Measurements from ENCODE around the gene IL19.

The IL19 gene

GRCh38 chr1:206801467-206801866, 30.9 kb downstream of the IL19 start:
- Histone ChIP-seq H3K4me3 (ENCODE audit: low read length) (no peak overlapping the region), H2AFZ (ENCODE audit: low read depth, low read length) (no peak overlapping the region), H3K4me2 (ENCODE audit: low read length) (peak overlapping the region; percentile 3; the same call in 1 of the 2 replicates), H4K20me1 (ENCODE audit: insufficient read depth, low read length) (no peaks in the 10 kb centered on the region), H3K27ac (ENCODE audit: low read length) (no peak overlapping the region), H3K4me1 (ENCODE audit: low read length) (peaks cover 76% of the 10 kb centered on the region), H3K9ac (ENCODE audit: low read length) (no peak overlapping the region), H3K9me3 (ENCODE audit: insufficient read depth, low read length) (no peaks in the 10 kb centered on the region), H3K79me2 (ENCODE audit: low read length) (no peaks in the 10 kb centered on the region), H3K36me3 (replicated peaks; ENCODE audit: low read depth, low read length) (peaks cover 9% of the 10 kb centered on the region), H3K27me3 (ENCODE audit: low read depth, low read length) (peaks cover 23% of the 10 kb centered on the region)
- no peak for TF ChIP-seq EZH2phosphoT487 (IDR thresholded peaks at IDR 0.05; ENCODE audit: low read depth)
- TF ChIP-seq CTCF (IDR thresholded peaks at IDR 0.05; ENCODE audit: low read depth, low read length) = peak; percentile 85

- Histone ChIP-seq H3K27me3 (ENCODE audit: low read depth, low read length) (peaks cover 23% of the 10 kb centered on the region), H3K27ac (ENCODE audit: low read length) (peak overlapping the region; percentile 62), H3K9ac (ENCODE audit: low read length) (peak overlapping the region; percentile 35; the same call in 1 of the 2 replicates), H3K4me2 (ENCODE audit: low read length) (peak overlapping the region; percentile 59), H3K4me1 (ENCODE audit: low read length) (peaks cover 83% of the 10 kb centered on the region), H3K79me2 (ENCODE audit: low read length) (no peaks in the 10 kb centered on the region), H3K9me3 (ENCODE audit: insufficient read depth, low read length) (no peaks in the 10 kb centered on the region), H4K20me1 (ENCODE audit: insufficient read depth, low read length) (no peaks in the 10 kb centered on the region), H3K4me3 (ENCODE audit: low read length) (peak overlapping the region; percentile 27; the same call in 1 of the 2 replicates), H3K36me3 (replicated peaks; ENCODE audit: low read depth, low read length) (peaks cover 9% of the 10 kb centered on the region), H2AFZ (ENCODE audit: low read depth, low read length) (no peak overlapping the region)
- TF ChIP-seq CTCF (IDR thresholded peaks at IDR 0.05; ENCODE audit: low read depth, low read length) (no peak), EZH2phosphoT487 (IDR thresholded peaks at IDR 0.05; ENCODE audit: low read depth) (no peak)
These were observed 31.8 kb downstream of the IL19 start for GRCh38 chr1:206802401-206802800.

GRCh38 chr1:206803221-206803730, 32.7 kb downstream of the IL19 start:
- H3K4me3 ChIP-seq (ENCODE audit: low read length) = peak overlapping the region; percentile 27; the same call in 1 of the 2 replicates
- no peak for TF ChIP-seq EZH2phosphoT487 (IDR thresholded peaks at IDR 0.05; ENCODE audit: low read depth)
- TF ChIP-seq CTCF (IDR thresholded peaks at IDR 0.05; ENCODE audit: low read depth, low read length) = no peak
- peak overlapping the region; percentile 62 for H3K27ac ChIP-seq (ENCODE audit: low read length)
- peaks cover 9% of the 10 kb centered on the region for H3K36me3 ChIP-seq (replicated peaks; ENCODE audit: low read depth, low read length)
- H3K9ac ChIP-seq (ENCODE audit: low read length) = peak overlapping the region; percentile 35
- H3K4me1 ChIP-seq (ENCODE audit: low read length) = peaks cover 83% of the 10 kb centered on the region
- no peaks in the 10 kb centered on the region for H4K20me1 ChIP-seq (ENCODE audit: insufficient read depth, low read length)
- peaks cover 23% of the 10 kb centered on the region for H3K27me3 ChIP-seq (ENCODE audit: low read depth, low read length)
- peak overlapping the region; percentile 59 for H3K4me2 ChIP-seq (ENCODE audit: low read length)
- H3K79me2 ChIP-seq (ENCODE audit: low read length) = no peaks in the 10 kb centered on the region
- H3K9me3 ChIP-seq (ENCODE audit: insufficient read depth, low read length) = no peaks in the 10 kb centered on the region
- no peak overlapping the region for H2AFZ ChIP-seq (ENCODE audit: low read depth, low read length)

- no peaks in the 10 kb centered on the region for H3K79me2 ChIP-seq (ENCODE audit: low read length)
- H3K4me1 ChIP-seq (ENCODE audit: low read length) = peaks cover 89% of the 10 kb centered on the region
- H3K9me3 ChIP-seq (ENCODE audit: insufficient read depth, low read length) = no peaks in the 10 kb centered on the region
- TF ChIP-seq EZH2phosphoT487 (IDR thresholded peaks at IDR 0.05; ENCODE audit: low read depth) (no peak), CTCF (IDR thresholded peaks at IDR 0.05; ENCODE audit: low read depth, low read length) (no peak)
- H3K9ac ChIP-seq (ENCODE audit: low read length) = no peak overlapping the region
- H2AFZ ChIP-seq (ENCODE audit: low read depth, low read length) = no peak overlapping the region
- no peak overlapping the region for H3K4me3 ChIP-seq (ENCODE audit: low read length)
- peak overlapping the region; percentile 59 for H3K4me2 ChIP-seq (ENCODE audit: low read length)
- H3K27ac ChIP-seq (ENCODE audit: low read length) = no peak overlapping the region
- peaks cover 9% of the 10 kb centered on the region for H3K36me3 ChIP-seq (replicated peaks; ENCODE audit: low read depth, low read length)
- peaks cover 23% of the 10 kb centered on the region for H3K27me3 ChIP-seq (ENCODE audit: low read depth, low read length)
- H4K20me1 ChIP-seq (ENCODE audit: insufficient read depth, low read length) = no peaks in the 10 kb centered on the region
These were observed 33.7 kb downstream of the IL19 start for GRCh38 chr1:206804156-206804737.
